Fibroblast of pulmonary artery (primary cell): Measurements from ENCODE around the gene GPR141.

Experiments used
- DNase-seq: peaks from one replicate; pipeline ENCODE4 v3.0.0-alpha.2; 2010; ENCODE audit warnings: low read depth
- H3K4me3 ChIP-seq: replicated peaks from 2 replicates; pipeline ENCODE4 v1.5.1; 2011; ENCODE audit warnings: low read depth, mild to moderate bottlenecking, control low read depth, low read length, moderate library complexity
- CTCF ChIP-seq: IDR thresholded peaks from 2 replicates; pipeline ENCODE4 v1.5.1; 2011; ENCODE audit warnings: mild to moderate bottlenecking, control low read depth, low read length, inconsistent platforms; ENCODE audit errors: missing control alignments

Gene GPR141

DNA sequence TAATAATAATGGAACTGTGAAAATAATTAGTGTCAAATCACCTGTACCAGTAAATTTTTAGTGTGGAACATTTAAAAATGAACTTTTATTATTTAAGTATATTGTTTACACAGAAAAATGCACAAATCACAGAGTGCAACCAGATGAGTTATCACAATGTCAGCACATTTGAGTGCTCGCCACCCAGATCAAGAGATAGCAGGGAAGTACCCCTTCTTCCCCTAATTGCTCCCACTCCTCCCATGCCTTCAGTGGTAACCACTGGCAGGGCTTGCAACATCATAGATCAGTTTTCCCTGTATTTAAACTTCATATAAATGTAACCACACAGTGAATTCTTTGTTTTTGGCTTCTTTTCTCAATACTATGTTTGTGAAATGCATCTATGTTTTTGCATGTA is 7.8 kb upstream of the GPR141 start:
- no peak overlapping the region for H3K4me3 ChIP-seq
- TF ChIP-seq CTCF = no peak
- no peak for DNase-seq

- no peak for TF ChIP-seq CTCF
- DNase-seq = no peak
- H3K4me3 ChIP-seq = no peak overlapping the region
These were observed 1.4 kb downstream of the GPR141 start for GRCh38 chr7:37684927-37685326.

DNA sequence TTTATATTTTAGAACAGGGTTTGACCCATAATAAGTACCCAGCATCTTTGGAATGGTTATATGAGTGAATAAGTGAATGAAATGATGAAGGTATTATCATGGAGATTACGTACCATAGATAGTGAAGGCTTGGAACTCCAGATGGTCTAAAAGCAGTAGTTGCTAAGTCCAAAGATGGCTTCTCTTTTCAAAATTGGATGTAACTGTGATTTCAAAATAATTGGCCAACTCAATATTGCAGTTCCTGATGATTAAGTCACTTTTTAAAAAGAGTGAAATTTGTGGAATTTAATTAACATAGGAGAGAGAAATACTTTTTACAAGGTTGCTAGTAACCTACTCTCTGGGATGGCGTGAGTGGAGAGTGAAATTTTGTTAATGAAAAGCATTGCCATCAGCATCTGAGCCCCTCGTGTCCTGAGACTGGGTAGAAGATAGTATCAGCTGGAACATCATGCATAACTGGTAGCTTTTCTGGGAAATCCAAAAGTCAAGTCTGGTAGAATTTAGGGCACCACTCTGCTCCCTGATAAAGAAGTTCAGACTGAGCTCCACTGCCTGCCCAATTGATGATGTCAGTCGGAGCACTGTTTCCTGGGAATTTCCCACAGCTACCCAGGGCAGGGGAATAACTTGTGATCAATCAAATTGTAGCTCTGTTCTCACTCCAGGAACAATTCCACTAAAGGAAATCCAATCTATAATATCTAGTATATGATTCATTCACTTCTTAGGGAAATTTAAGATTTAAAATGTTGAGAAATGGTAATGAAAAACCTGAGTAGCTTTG is 3.2 kb downstream of the GPR141 start:
- no peak overlapping the region for H3K4me3 ChIP-seq
- DNase-seq = no peak
- no peak for TF ChIP-seq CTCF

GRCh38 chr7:37690206-37690605 is 6.6 kb downstream of the GPR141 start:
- no peak overlapping the region for H3K4me3 ChIP-seq
- no peak for DNase-seq
- TF ChIP-seq CTCF = no peak

GRCh38 chr7:37694208-37695094 is 10.9 kb downstream of the GPR141 start:
- DNase-seq = no peak
- H3K4me3 ChIP-seq = no peak overlapping the region
- no peak for TF ChIP-seq CTCF

- TF ChIP-seq CTCF = no peak
- no peak overlapping the region for H3K4me3 ChIP-seq
- DNase-seq = no peak
These were observed 14.7 kb downstream of the GPR141 start for GRCh38 chr7:37698276-37698675.
